GM23338 (cell line): ENCODE data around the gene IFT74. TPM values are rescaled to one million over a fixed set of nuclear protein-coding genes. Genes with fewer than 3 reads are reported as not detected.

Experiments
- ATAC-seq: fragments of 200-7000 bp; cut with Tn5 transposase; 3 replicates; pipeline ENCODE4 v1.9.1; 2020
- DNase-seq: peaks from one replicate; pipeline ENCODE4 v3.0.0-alpha.2; 2015; ENCODE audit warnings: low spot score
- H2AFZ ChIP-seq: fragments of 200-600 bp; sonication (generic); 2 replicates; pipeline ENCODE4 v1.8.0; 2016; ENCODE audit warnings: antibody characterized with exemption, mild to moderate bottlenecking, moderate library complexity
- H3F3A ChIP-seq: fragments of 200-600 bp; sonication (generic); replicated peaks from 2 replicates; pipeline ENCODE4 v1.8.0; 2017; ENCODE audit warnings: antibody characterized with exemption, mixed run types, low read depth
- H3K27ac ChIP-seq: fragments of 200-600 bp; sonication (generic); 2 replicates; pipeline ENCODE4 v1.6.1; 2016; ENCODE audit warnings: low read depth
- H3K27me3 ChIP-seq: fragments of 200-600 bp; sonication (generic); 2 replicates; pipeline ENCODE4 v1.8.0; 2016; ENCODE audit warnings: mild to moderate bottlenecking, mixed run types, moderate library complexity; ENCODE audit not compliant: insufficient read depth
- H3K36me3 ChIP-seq: fragments of 200-600 bp; sonication (generic); 2 replicates; pipeline ENCODE4 v1.8.0; 2016; ENCODE audit warnings: mild to moderate bottlenecking; ENCODE audit not compliant: insufficient read depth
- H3K4me1 ChIP-seq: fragments of 200-600 bp; sonication (generic); 2 replicates; pipeline ENCODE4 v1.8.0; 2016; ENCODE audit warnings: mild to moderate bottlenecking, moderate library complexity; ENCODE audit not compliant: insufficient read depth
- H3K4me2 ChIP-seq: fragments of 200-600 bp; sonication (generic); 2 replicates; pipeline ENCODE4 v1.7.1; 2017; ENCODE audit warnings: mixed run types
- H3K4me3 ChIP-seq: fragments of 200-600 bp; sonication (generic); 2 replicates; pipeline ENCODE4 v1.6.1; 2016; ENCODE audit warnings: mixed run types
- H3K79me2 ChIP-seq: fragments of 200-600 bp; sonication (generic); replicated peaks from 2 replicates; pipeline ENCODE4 v1.8.0; 2017; ENCODE audit warnings: mild to moderate bottlenecking; ENCODE audit not compliant: insufficient read depth
- H3K9me2 ChIP-seq: fragments of 200-600 bp; sonication (generic); 2 replicates; pipeline ENCODE4 v1.8.0; 2017; ENCODE audit not compliant: insufficient read depth
- H4K20me1 ChIP-seq: fragments of 200-600 bp; sonication (generic); replicated peaks from 2 replicates; pipeline ENCODE4 v1.8.0; 2017; ENCODE audit warnings: mild to moderate bottlenecking; ENCODE audit not compliant: insufficient read depth
- H3K27ac Mint-ChIP-seq: 2 replicates; pipeline ENCODE4 v1.8.0; 2020; ENCODE audit warnings: inconsistent platforms, mild to moderate bottlenecking, moderate library complexity, mixed read lengths
- H3K27me3 Mint-ChIP-seq: 3 replicates; pipeline ENCODE4 v1.8.0; 2022; ENCODE audit warnings: low read depth, mild to moderate bottlenecking, moderate library complexity, mixed read lengths, inconsistent platforms; ENCODE audit not compliant: insufficient read depth, poor library complexity
- H3K36me3 Mint-ChIP-seq: 3 replicates; pipeline ENCODE4 v1.8.0; 2021; ENCODE audit warnings: low read depth, mild to moderate bottlenecking, inconsistent platforms, moderate library complexity, mixed read lengths
- H3K4me1 Mint-ChIP-seq: 3 replicates; pipeline ENCODE4 v1.8.0; 2020; ENCODE audit warnings: mild to moderate bottlenecking, inconsistent platforms, mixed read lengths
- H3K4me3 Mint-ChIP-seq: 3 replicates; pipeline ENCODE4 v1.8.0; 2021; ENCODE audit warnings: moderate library complexity, mild to moderate bottlenecking, inconsistent platforms, mixed read lengths
- H3K9me3 Mint-ChIP-seq: 3 replicates; pipeline ENCODE4 v1.8.0; 2020; ENCODE audit warnings: moderate library complexity, mild to moderate bottlenecking, inconsistent platforms, mixed read lengths
- CTCF ChIP-seq, 2 experiments: fragments of 200-600 bp in 1 of 2; sonication (generic) in 1 of 2; conservative IDR thresholded peaks; 2 replicates each; pipeline versions ENCODE4 v1.5.1 to v1.6.1; 2016 to 2017; ENCODE audit warnings: antibody characterized with exemption in 2 of 2, low read depth in 2 of 2, mild to moderate bottlenecking in 2 of 2, moderate library complexity in 1 of 2
- ETS1 ChIP-seq: IDR thresholded peaks from 2 replicates; pipeline ENCODE4 v1.6.1; 2016; ENCODE audit warnings: antibody characterized with exemption
- EZH2 ChIP-seq: fragments of 200-600 bp; sonication (generic); IDR thresholded peaks from one replicate; pipeline ENCODE4 v1.8.0; 2017; ENCODE audit warnings: antibody characterized with exemption, mild to moderate bottlenecking, low read depth; ENCODE audit not compliant: unreplicated experiment
- EZH2phosphoT487 ChIP-seq: fragments of 200-600 bp; sonication (generic); IDR thresholded peaks from one replicate; pipeline ENCODE4 v1.8.1; 2018; ENCODE audit warnings: antibody characterized with exemption; ENCODE audit not compliant: unreplicated experiment
- JUNB ChIP-seq: IDR thresholded peaks from one replicate; pipeline ENCODE4 v1.6.1; 2016; ENCODE audit warnings: antibody characterized with exemption; ENCODE audit not compliant: unreplicated experiment
- NANOG ChIP-seq: IDR thresholded peaks from 2 replicates; pipeline ENCODE4 v1.6.1; 2016; ENCODE audit warnings: antibody characterized with exemption, borderline replicate concordance
- STAT1 ChIP-seq: IDR thresholded peaks from one replicate; pipeline ENCODE4 v1.6.1; 2016; ENCODE audit warnings: antibody characterized with exemption; ENCODE audit not compliant: unreplicated experiment
- ZNF114 ChIP-seq: fragments of 250-450 bp; sonication (Bioruptor Pico); IDR thresholded peaks from 2 replicates; pipeline ENCODE4 v1.5.0; 2020; ENCODE audit warnings: mild to moderate bottlenecking, moderate library complexity
- ZNF462 ChIP-seq: fragments of 250-450 bp; sonication (Bioruptor Pico); IDR thresholded peaks from 2 replicates; pipeline ENCODE4 v1.5.0; 2020; ENCODE audit warnings: mild to moderate bottlenecking, moderate library complexity
- polyA plus RNA-seq: library from polyadenylated mRNA; unstranded; fragments of >200 nt; fragmentation: Nextera tagmentation; extraction: Ambion mirVana; gene quantifications from 2 replicates; pipeline ENCODE4 v1.2.1, GENCODE V29; 2016
- total RNA-seq: library from RNA; depleted of rRNA; stranded (reverse); fragments of >200 nt; shearing (Covaris generic); gene quantifications from 2 replicates; pipeline ENCODE4 v1.2.3, GENCODE V29; 2014

IFT74 gene
- total and polyA plus RNA-seq, 2 experiments from 2014 or later: 14.6 to 30.0 TPM

GRCh38 chr9:26925609-26926008 is 30.6 kb upstream of the IFT74 start (continued):
- no peak for TF ChIP-seq ZNF462 (CRISPR knock-in tag)
- TF ChIP-seq ZNF114 (CRISPR knock-in tag): no peak
- no peak for TF ChIP-seq JUNB
- TF ChIP-seq CTCF (conservative IDR thresholded peaks at IDR 0.05; ENCODE audit: low read depth in 2 of 2): no peak

- H4K20me1 ChIP-seq: peaks cover 6% of the 10 kb centered on the region; the same call in 1 of the 2 replicates
- H3K9me3 Mint-ChIP-seq: no peaks in the 10 kb centered on the region
- H3K4me3 Mint-ChIP-seq: no peak overlapping the region
- no peaks in the 10 kb centered on the region for H3K27me3 ChIP-seq
- no peak for ATAC-seq
- H3K36me3 ChIP-seq: peaks cover 38% of the 10 kb centered on the region
- no peaks in the 10 kb centered on the region for H3F3A ChIP-seq
- TF ChIP-seq STAT1: no peak
- no peak for TF ChIP-seq NANOG
- TF ChIP-seq ETS1: no peak
- no peak for TF ChIP-seq EZH2
- TF ChIP-seq EZH2phosphoT487: no peak
- no peak for TF ChIP-seq ZNF114 (CRISPR knock-in tag)
- H3K9me2 ChIP-seq: no peaks in the 10 kb centered on the region
- peaks cover 37% of the 10 kb centered on the region for H3K36me3 Mint-ChIP-seq
- H3K27ac ChIP-seq: no peak overlapping the region
- no peak overlapping the region for H3K4me2 ChIP-seq
- H3K79me2 ChIP-seq: peaks cover 29% of the 10 kb centered on the region
- no peak overlapping the region for H3K4me3 ChIP-seq
- H3K27me3 Mint-ChIP-seq: no peaks in the 10 kb centered on the region
- H2AFZ ChIP-seq: no peak overlapping the region
- no peak overlapping the region for H3K27ac Mint-ChIP-seq
- H3K4me1 Mint-ChIP-seq: no peaks in the 10 kb centered on the region
- no peaks in the 10 kb centered on the region for H3K4me1 ChIP-seq
- no peak for DNase-seq
These were observed 27.2 kb upstream of the IFT74 start for GRCh38 chr9:26928902-26929495.
